22Rv1 (cell line): ENCODE measurements around the gene MOB2.

Experiments
- H3K27ac ChIP-seq: fragments of 450-650 bp; 2 replicates; pipeline ENCODE4 v1.5.1; 2017
- CTCF ChIP-seq: fragments of 450-650 bp; IDR thresholded peaks from 2 replicates; pipeline ENCODE4 v1.5.1; 2017; ENCODE audit warnings: mild to moderate bottlenecking
- ZFX ChIP-seq: fragments of 450-650 bp; IDR thresholded peaks from 2 replicates; pipeline ENCODE4 v1.6.1; 2017; ENCODE audit warnings: antibody characterized with exemption, borderline replicate concordance

MOB2 gene

GRCh38 chr11:1486054-1486825, at the start of gene MOB2:
Gene MOB2 (minus strand): TSS chr11:1486779. CDS start chr11:1486556, 223 bp downstream.
- H3K27ac ChIP-seq, result no peak within 1 kb of the TSS

GRCh38 chr11:1534682-1535081, 48.1 kb upstream of the MOB2 start:
- TF ChIP-seq ZFX (no peak), CTCF (no peak)
- no peak overlapping the region for H3K27ac ChIP-seq

More at GRCh38 chr11:1486054-1486825, at the start of gene MOB2:
- TF ChIP-seq ZFX (no peak), CTCF (no peak)

GRCh38 chr11:1534171-1534570, 47.6 kb upstream of the MOB2 start:
- no peak overlapping the region for H3K27ac ChIP-seq
- TF ChIP-seq CTCF (no peak), ZFX (no peak)

- TF ChIP-seq ZFX, result no peak
- no peak for TF ChIP-seq CTCF
Measured at GRCh38 chr11:1533342-1533725, 46.8 kb upstream of the MOB2 start.

GRCh38 chr11:1532606-1533341, 46.2 kb upstream of the MOB2 start:
- no peak overlapping the region for H3K27ac ChIP-seq
- no peak for TF ChIP-seq ZFX
- TF ChIP-seq CTCF, result no peak

More at GRCh38 chr11:1533342-1533725, 46.8 kb upstream of the MOB2 start:
- H3K27ac ChIP-seq, result no peak overlapping the region

GRCh38 chr11:1532014-1532586, 45.5 kb upstream of the MOB2 start:
- H3K27ac ChIP-seq, result no peak overlapping the region
- TF ChIP-seq CTCF, result no peak
- no peak for TF ChIP-seq ZFX

- TF ChIP-seq CTCF (no peak), ZFX (no peak)
- H3K27ac ChIP-seq, result no peak overlapping the region
Measured at GRCh38 chr11:1531449-1532013, 45.0 kb upstream of the MOB2 start.
